Calu3 (cell line): Measurements from ENCODE around the gene KIF26B. TPM values are rescaled to one million over a fixed set of nuclear protein-coding genes. Genes with fewer than 3 reads are reported as not detected.

Experiments used
- BruUV-seq: library from RNA; stranded (reverse); fragments of 400-500 nt; replicated peaks from 2 replicates; lab custom pipeline; 2021; lab: Mats Ljungman, UMichigan
- CTCF ChIA-PET: fragments of 300-600 bp; sonication (Branson Sonifier 250); formaldehyde crosslinking; loops from one replicate; lab custom pipeline; 2022; ENCODE audit warnings: antibody characterized with exemption; lab: Charles Lee
- DNase-seq: peaks from one replicate; pipeline ENCODE4 v3.0.0; 2022
- H3K27ac Mint-ChIP-seq: one replicate; pipeline ENCODE4 v1.8.0; 2022; ENCODE audit warnings: mixed read lengths; ENCODE audit not compliant: unreplicated experiment
- H3K27me3 Mint-ChIP-seq: one replicate; pipeline ENCODE4 v1.8.0; 2022; ENCODE audit warnings: mixed read lengths; ENCODE audit not compliant: unreplicated experiment
- H3K36me3 Mint-ChIP-seq: one replicate; pipeline ENCODE4 v1.8.0; 2022; ENCODE audit warnings: mild to moderate bottlenecking, moderate library complexity, mixed read lengths; ENCODE audit not compliant: insufficient read depth, unreplicated experiment
- H3K4me1 Mint-ChIP-seq: one replicate; pipeline ENCODE4 v1.8.0; 2022; ENCODE audit warnings: mild to moderate bottlenecking, low read depth, mixed read lengths; ENCODE audit not compliant: unreplicated experiment
- H3K4me3 Mint-ChIP-seq: one replicate; pipeline ENCODE4 v1.8.0; 2022; ENCODE audit warnings: mild to moderate bottlenecking, low read depth, moderate library complexity, mixed read lengths; ENCODE audit not compliant: unreplicated experiment
- H3K9me3 Mint-ChIP-seq: one replicate; pipeline ENCODE4 v1.8.0; 2022; ENCODE audit warnings: low read depth, mixed read lengths; ENCODE audit not compliant: unreplicated experiment
- CTCF ChIP-seq: fragments of 200-600 bp; IDR thresholded peaks from one replicate; pipeline ENCODE4 v1.8.0; 2022; ENCODE audit warnings: antibody characterized with exemption; ENCODE audit not compliant: unreplicated experiment
- intact Hi-C: fragments of 100-400 bp; cut with micrococcal nuclease; formaldehyde crosslinking; loops from one replicate; pipeline ENCODE4 v1.10.0; 2022; ENCODE audit not compliant: unreplicated experiment
- total RNA-seq: library from RNA; stranded (reverse); gene quantifications from 2 replicates; pipeline ENCODE4 v1.2.3, GENCODE V29; 2022

KIF26B gene
- total RNA-seq, 1 experiment from 2014 or later, result 1.1 TPM

GRCh38 chr1:245235156-245235555, 80.4 kb downstream of the KIF26B start:
- Mint-ChIP-seq H3K36me3 (no peaks in the 10 kb centered on the region), H3K4me3 (no peak overlapping the region), H3K4me1 (no peaks in the 10 kb centered on the region), H3K27ac (no peak overlapping the region), H3K27me3 (no peaks in the 10 kb centered on the region), H3K9me3 (no peaks in the 10 kb centered on the region)
- no TSS peak for BruUV-seq
- intact Hi-C loops, result no loop called here
- CTCF ChIA-PET, result interaction anchor here (0.6 to 0.7 kb wide), 4 partner anchors 23 to 569 kb away, joined by 3 read pairs; no protein-coding TSS in a partner anchor
- no peak for DNase-seq
- no peak for TF ChIP-seq CTCF

- Mint-ChIP-seq H3K4me3 (no peak overlapping the region), H3K27ac (no peak overlapping the region), H3K27me3 (no peaks in the 10 kb centered on the region), H3K9me3 (peaks cover 2% of the 10 kb centered on the region), H3K4me1 (no peaks in the 10 kb centered on the region), H3K36me3 (no peaks in the 10 kb centered on the region)
- no TSS peak for BruUV-seq
- no peak for DNase-seq
- CTCF ChIA-PET, result no interaction called here
- TF ChIP-seq CTCF, result no peak
- intact Hi-C loops, result no loop called here
These were observed 85.9 kb downstream of the KIF26B start for GRCh38 chr1:245240648-245241165.

- DNase-seq, result no peak
- no peaks in the 10 kb centered on the region for H3K36me3 Mint-ChIP-seq
- no peak overlapping the region for H3K4me3 Mint-ChIP-seq
- no peak for TF ChIP-seq CTCF
- no TSS peak for BruUV-seq
- CTCF ChIA-PET, result interaction anchor here (0.9 kb wide), 1 partner anchor 81 kb away, joined by 5 read pairs; no protein-coding TSS in a partner anchor
- no peak overlapping the region for H3K27ac Mint-ChIP-seq
- intact Hi-C loops, result no loop called here
- peaks cover 2% of the 10 kb centered on the region for H3K9me3 Mint-ChIP-seq
- H3K4me1 Mint-ChIP-seq, result no peaks in the 10 kb centered on the region
- H3K27me3 Mint-ChIP-seq, result no peaks in the 10 kb centered on the region
These were observed 86.8 kb downstream of the KIF26B start for GRCh38 chr1:245241526-245242130.

- no TSS peak for BruUV-seq
- DNase-seq, result no peak
- peaks cover 2% of the 10 kb centered on the region for H3K9me3 Mint-ChIP-seq
- H3K4me3 Mint-ChIP-seq, result no peak overlapping the region
- H3K36me3 Mint-ChIP-seq, result no peaks in the 10 kb centered on the region
- no peaks in the 10 kb centered on the region for H3K4me1 Mint-ChIP-seq
- no peak for TF ChIP-seq CTCF
- intact Hi-C loops, result no loop called here
- CTCF ChIA-PET, result interaction anchor here (0.6 kb wide), 1 partner anchor 74 kb away, joined by 3 read pairs; no protein-coding TSS in a partner anchor
- H3K27ac Mint-ChIP-seq, result no peak overlapping the region
- no peaks in the 10 kb centered on the region for H3K27me3 Mint-ChIP-seq
These were observed 88.2 kb downstream of the KIF26B start for GRCh38 chr1:245242989-245243388.
